ENCODE results near the gene HERC5. TPM values are rescaled to one million over a fixed set of nuclear protein-coding genes. Genes with fewer than 3 reads are reported as not detected.

HERC5 gene
- total RNA-seq, 4 donors from 2014 or later, result 0.55 to 1.5 (median 1.1) TPM

- H3K27ac ChIP-seq, result no peak overlapping the region
- no peaks in the 10 kb centered on the region for H3K36me3 ChIP-seq
- H3K27me3 ChIP-seq, result no peaks in the 10 kb centered on the region
- intact Hi-C loops (cut with DNase I; ENCODE audit: low total_unique reads) (no loop called here), in situ Hi-C loops (cut with MboI; ENCODE audit: low sequenced_read_pairs in 4 of 4) (no loop called here)
- no peaks in the 10 kb centered on the region for H3K4me1 ChIP-seq
- ATAC-seq (no peak), DNase-seq (no peak)
- no peak overlapping the region for H3K4me3 ChIP-seq
- TF ChIP-seq POLR2A (IDR thresholded peaks at IDR 0.05) (no peak), CTCF (IDR thresholded peaks at IDR 0.05 in 4 of 5, conservative IDR thresholded peaks at IDR 0.05 in 1 of 5) (no peak)
- H3K9me3 ChIP-seq, result no peaks in the 10 kb centered on the region
These were observed 7.6 kb upstream of the HERC5 start for GRCh38 chr4:88449290-88449689.

GRCh38 chr4:88451205-88451604 is 5.7 kb upstream of the HERC5 start:
- ATAC-seq, result no peak
- no peaks in the 10 kb centered on the region for H3K36me3 ChIP-seq
- no peak overlapping the region for H3K4me3 ChIP-seq
- no peak for TF ChIP-seq POLR2A (IDR thresholded peaks at IDR 0.05)
- no peak for TF ChIP-seq CTCF (IDR thresholded peaks at IDR 0.05 in 4 of 5, conservative IDR thresholded peaks at IDR 0.05 in 1 of 5)
- no peak overlapping the region for H3K27ac ChIP-seq
- no peaks in the 10 kb centered on the region for H3K4me1 ChIP-seq
- H3K9me3 ChIP-seq, result no peaks in the 10 kb centered on the region
- intact Hi-C loops (cut with DNase I; ENCODE audit: low total_unique reads), result no loop called here
- in situ Hi-C loops (cut with MboI; ENCODE audit: low sequenced_read_pairs in 4 of 4), result no loop called here
- no peaks in the 10 kb centered on the region for H3K27me3 ChIP-seq
- no peak for DNase-seq

DNA sequence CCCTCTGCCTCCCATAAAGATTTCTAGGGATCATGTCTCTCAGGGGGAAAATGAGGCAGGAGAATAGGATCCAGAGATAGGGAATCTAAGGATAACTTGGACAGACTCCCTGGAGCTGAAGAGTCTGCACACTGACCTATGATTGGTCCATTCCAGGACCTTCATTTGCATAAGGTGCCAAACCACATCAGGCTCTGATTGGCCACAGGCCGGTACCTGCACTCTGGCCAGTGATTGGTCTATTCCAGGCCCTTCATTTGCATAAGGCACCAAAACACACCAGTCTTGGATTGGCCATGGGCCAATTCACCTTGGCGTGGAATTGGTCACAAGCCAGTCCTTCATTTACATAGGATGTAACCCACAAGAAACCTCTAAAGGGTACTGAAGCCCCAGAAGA is 4.0 kb upstream of the HERC5 start:
- Histone ChIP-seq H3K27ac (no peak overlapping the region), H3K27me3 (no peaks in the 10 kb centered on the region), H3K4me3 (no peak overlapping the region), H3K4me1 (no peaks in the 10 kb centered on the region), H3K36me3 (no peaks in the 10 kb centered on the region), H3K9me3 (no peaks in the 10 kb centered on the region)
- in situ Hi-C loops (cut with MboI; ENCODE audit: low sequenced_read_pairs in 4 of 4) (no loop called here), intact Hi-C loops (cut with DNase I; ENCODE audit: low total_unique reads) (no loop called here)
- no peak for ATAC-seq
- TF ChIP-seq CTCF (IDR thresholded peaks at IDR 0.05 in 4 of 5, conservative IDR thresholded peaks at IDR 0.05 in 1 of 5), result no peak
- TF ChIP-seq POLR2A (IDR thresholded peaks at IDR 0.05), result no peak
- DNase-seq, result no peak

DNA sequence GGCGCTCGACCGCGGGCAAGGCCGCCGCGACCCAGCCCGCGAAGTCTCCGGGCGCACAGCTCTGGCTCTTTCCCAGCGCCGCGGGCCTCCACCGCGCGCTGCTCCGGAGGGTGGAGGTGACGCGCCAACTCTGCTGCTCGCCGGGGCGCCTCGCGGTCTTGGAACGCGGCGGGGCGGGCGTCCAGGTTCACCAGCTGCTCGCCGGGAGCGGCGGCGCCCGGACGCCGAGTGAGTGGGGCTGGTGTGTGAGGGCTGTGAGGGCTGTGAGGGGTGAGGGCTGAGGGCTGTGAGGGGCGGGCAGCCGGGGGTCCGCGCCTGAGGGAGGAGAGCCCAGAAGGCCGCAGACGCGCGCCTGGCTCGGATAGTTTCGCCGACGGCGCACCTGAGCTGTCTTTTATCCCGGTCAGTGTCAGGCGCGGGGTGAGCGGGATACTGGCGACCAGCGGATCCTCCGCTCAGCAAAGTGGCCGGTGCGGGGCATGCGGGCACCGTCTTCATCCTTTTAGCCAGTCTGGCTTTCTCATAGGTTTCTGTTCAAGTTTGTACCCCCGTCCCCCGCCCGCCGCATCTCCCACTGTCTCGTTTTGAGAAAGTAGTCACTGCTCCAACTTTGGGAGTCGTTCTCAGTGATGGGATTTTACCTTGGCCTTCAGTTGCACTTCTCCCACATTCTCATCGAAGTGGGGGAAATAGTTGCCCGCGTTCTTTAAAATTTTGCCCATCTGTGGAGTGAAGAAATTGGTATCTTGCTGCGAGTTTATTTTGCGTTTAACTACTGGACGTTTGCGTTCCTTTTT is 586 bp downstream of the HERC5 start:
- ATAC-seq (peak; percentile 56 to 60), DNase-seq (peak in 1 of 2 donors; percentile 33)
- Histone ChIP-seq H3K27ac (peak overlapping the region; percentile 53 to 77 (median 63)), H3K27me3 (no peaks in the 10 kb centered on the region), H3K9me3 (no peaks in the 10 kb centered on the region), H3K4me1 (no peaks in the 10 kb centered on the region), H3K36me3 (no peaks in the 10 kb centered on the region), H3K4me3 (peak overlapping the region; percentile 67 to 98 (median 71))
- in situ Hi-C loops (cut with MboI; ENCODE audit: low sequenced_read_pairs in 4 of 4) (no loop called here), intact Hi-C loops (cut with DNase I; ENCODE audit: low total_unique reads) (loop anchor here (1.0 to 5.0 kb wide), 3 partner anchors 65 to 173 kb away; partner anchors contain the start of genes HERC6, PPM1K and PYURF)
- TF ChIP-seq POLR2A (IDR thresholded peaks at IDR 0.05) (no peak), CTCF (IDR thresholded peaks at IDR 0.05 in 4 of 5, conservative IDR thresholded peaks at IDR 0.05 in 1 of 5) (no peak)

Measured in gastrocnemius medialis (tissue), 4 donors.